ENCODE results near the gene B3GALT6. TPM values are rescaled to one million over a fixed set of nuclear protein-coding genes. Genes with fewer than 3 reads are reported as not detected.

Gene B3GALT6
- total and polyA plus RNA-seq, 7 experiments from 2014 or later = 7.2 to 29.0 (median 12.7) TPM

DNA sequence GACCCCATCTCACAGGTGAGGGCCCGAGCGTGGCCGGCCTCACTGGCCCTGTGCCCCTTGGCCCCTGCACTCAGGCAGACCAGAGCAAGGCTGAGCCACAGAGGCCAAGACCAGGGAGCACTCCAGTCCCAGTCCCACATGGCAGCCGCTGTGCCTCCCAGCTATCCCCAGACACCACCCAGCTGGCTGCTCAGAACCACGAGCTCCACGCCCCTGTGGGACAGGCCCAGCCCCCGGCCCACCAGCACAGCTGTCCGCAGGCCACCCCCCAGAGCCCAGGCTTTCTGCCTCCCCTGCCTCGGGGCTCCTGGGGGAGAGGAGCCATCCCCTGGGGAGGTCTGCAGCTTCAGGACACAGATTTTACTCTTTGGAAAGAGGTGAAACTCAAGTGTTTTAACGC lies 23.6 kb downstream of the B3GALT6 start:
- H3K9me3 Mint-ChIP-seq = no peaks in the 10 kb centered on the region
- H3K36me3 Mint-ChIP-seq = peaks cover 4 to 21% (median 7%) of the 10 kb centered on the region in 5 donors
- peak overlapping the region in 1 of 9 donors; percentile 6 for H3K27ac Mint-ChIP-seq
- DNase-seq (no peak), ATAC-seq (no peak)
- H3K4me3 ChIP-seq (ENCODE audit: low read length) = no peak overlapping the region
- H3K27me3 Mint-ChIP-seq = no peaks in the 10 kb centered on the region
- H3K4me1 Mint-ChIP-seq = peaks cover 16 to 27% (median 21%) of the 10 kb centered on the region in 7 donors
- H3K27ac ChIP-seq (ENCODE audit: low read depth, low read length) = no peak overlapping the region
- H3K36me3 ChIP-seq (ENCODE audit: control insufficient read depth in 2 of 3, insufficient read depth in 3 of 3, low read length in 3 of 3) = peaks cover 0 to 57% (median 0%) of the 10 kb centered on the region in 3 experiments
- intact Hi-C loops (cut with micrococcal nuclease) = no loop called here
- ChIA-PET POLR2A (no interaction called here), CTCF (no interaction called here)
- H3K9me3 ChIP-seq (ENCODE audit: control insufficient read depth in 2 of 3, low read length in 3 of 3) = no peaks in the 10 kb centered on the region
- no peak overlapping the region for H3K4me3 Mint-ChIP-seq
- H3K27me3 ChIP-seq (ENCODE audit: control insufficient read depth in 2 of 2, insufficient read depth in 2 of 2, low read length in 2 of 2) = no peaks in the 10 kb centered on the region
- H3K4me1 ChIP-seq (ENCODE audit: control insufficient read depth in 2 of 2, insufficient read depth in 2 of 2, low read length in 2 of 2) = peaks cover 7 to 9% of the 10 kb centered on the region in 2 donors

DNA sequence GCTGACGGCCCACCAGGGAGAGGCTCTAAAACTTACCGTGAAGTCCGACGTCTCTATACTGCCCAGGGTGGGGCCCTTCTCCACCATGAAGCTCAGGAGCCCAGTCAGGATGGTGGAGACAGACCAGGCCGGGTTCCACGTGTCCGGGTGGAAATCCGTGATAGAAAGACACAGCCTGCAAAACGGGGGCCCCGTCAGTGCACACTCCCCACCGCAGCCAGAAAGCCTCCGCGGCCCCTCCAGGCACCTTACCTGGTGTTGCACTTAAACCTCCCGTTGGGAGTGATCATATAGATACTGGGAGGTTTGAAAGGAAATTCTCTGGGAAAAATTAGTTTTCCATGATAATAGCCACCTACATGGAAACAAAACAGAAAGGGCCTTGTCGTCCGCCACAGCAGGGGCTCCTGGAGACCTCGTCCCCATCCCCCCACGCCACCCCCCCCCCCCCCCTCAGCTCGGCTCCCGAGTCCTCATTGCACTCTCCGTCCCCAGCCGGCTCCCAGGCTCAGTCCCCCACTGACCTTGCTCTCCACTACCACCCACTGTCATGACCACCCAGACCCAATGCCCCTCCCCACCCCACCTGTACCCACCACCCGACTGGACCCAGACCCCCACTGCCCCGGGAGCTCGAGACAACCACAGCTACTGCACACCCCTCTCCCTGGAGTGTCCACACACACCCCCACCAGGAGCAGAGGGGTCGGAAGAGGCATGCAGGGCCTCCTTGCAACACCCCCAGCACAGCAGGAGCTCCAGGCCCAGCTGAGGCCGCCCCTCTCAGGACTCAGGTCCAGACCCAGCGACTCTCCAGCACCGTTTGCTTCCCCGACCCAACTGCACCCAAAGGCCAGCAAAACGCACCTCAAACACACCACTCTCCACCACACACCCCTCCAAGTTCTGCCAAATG lies 25.2 kb downstream of the B3GALT6 start:
- H3K27ac ChIP-seq (ENCODE audit: low read depth, low read length) = no peak overlapping the region
- no peaks in the 10 kb centered on the region for H3K27me3 Mint-ChIP-seq
- no peaks in the 10 kb centered on the region for H3K9me3 Mint-ChIP-seq
- H3K27me3 ChIP-seq (ENCODE audit: control insufficient read depth in 2 of 2, insufficient read depth in 2 of 2, low read length in 2 of 2) = no peaks in the 10 kb centered on the region
- ChIA-PET POLR2A (interaction anchor here (1.0 kb wide), 1 partner anchor 14 kb away, joined by 4 read pairs; no protein-coding TSS in a partner anchor), CTCF (no interaction called here)
- no peak overlapping the region for H3K4me3 ChIP-seq (ENCODE audit: low read length)
- no peak for DNase-seq
- H3K4me1 Mint-ChIP-seq = peaks cover 18 to 30% (median 23%) of the 10 kb centered on the region in 7 donors
- H3K36me3 ChIP-seq (ENCODE audit: control insufficient read depth in 2 of 3, insufficient read depth in 3 of 3, low read length in 3 of 3) = peaks cover 0 to 65% (median 0%) of the 10 kb centered on the region in 3 experiments
- no peak for ATAC-seq
- no peaks in the 10 kb centered on the region for H3K4me1 ChIP-seq (ENCODE audit: control insufficient read depth in 2 of 2, insufficient read depth in 2 of 2, low read length in 2 of 2)
- peaks cover 7 to 27% (median 10%) of the 10 kb centered on the region in 5 donors for H3K36me3 Mint-ChIP-seq
- no peaks in the 10 kb centered on the region for H3K9me3 ChIP-seq (ENCODE audit: control insufficient read depth in 2 of 3, low read length in 3 of 3)
- intact Hi-C loops (cut with micrococcal nuclease) = no loop called here
- H3K4me3 Mint-ChIP-seq = no peak overlapping the region
- peak overlapping the region in 1 of 9 donors; percentile 52 for H3K27ac Mint-ChIP-seq

DNA sequence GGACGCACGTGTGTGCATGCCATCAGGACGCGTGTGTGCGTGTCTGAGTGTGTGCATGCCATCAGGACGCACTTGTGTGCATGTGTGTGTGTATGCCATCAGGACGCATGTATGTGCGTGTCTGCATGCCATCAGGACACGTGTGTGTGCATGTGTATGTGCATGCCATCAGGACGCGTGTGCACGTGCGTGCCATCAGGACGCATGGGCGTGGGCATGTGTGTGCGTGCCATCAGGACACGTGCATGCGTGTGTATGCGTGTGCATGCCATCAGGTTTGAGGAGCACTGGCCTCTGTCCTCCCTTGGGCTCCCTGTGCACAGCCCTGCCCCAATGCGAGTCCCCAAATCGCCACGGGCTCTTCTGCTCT lies 27.1 kb downstream of the B3GALT6 start:
- peaks cover 0 to 70% (median 10%) of the 10 kb centered on the region in 3 experiments for H3K36me3 ChIP-seq (ENCODE audit: control insufficient read depth in 2 of 3, insufficient read depth in 3 of 3, low read length in 3 of 3)
- H3K4me3 Mint-ChIP-seq = no peak overlapping the region
- H3K27me3 Mint-ChIP-seq = no peaks in the 10 kb centered on the region
- H3K4me1 ChIP-seq (ENCODE audit: control insufficient read depth in 2 of 2, insufficient read depth in 2 of 2, low read length in 2 of 2) = no peaks in the 10 kb centered on the region
- ChIA-PET CTCF (no interaction called here), POLR2A (no interaction called here)
- no peaks in the 10 kb centered on the region for H3K27me3 ChIP-seq (ENCODE audit: control insufficient read depth in 2 of 2, insufficient read depth in 2 of 2, low read length in 2 of 2)
- intact Hi-C loops (cut with micrococcal nuclease) = no loop called here
- H3K36me3 Mint-ChIP-seq = peaks cover 0 to 28% (median 5%) of the 10 kb centered on the region in 5 donors
- H3K9me3 ChIP-seq (ENCODE audit: control insufficient read depth in 2 of 3, low read length in 3 of 3) = no peaks in the 10 kb centered on the region
- peak overlapping the region in 1 of 9 donors; percentile 12 for H3K27ac Mint-ChIP-seq
- no peaks in the 10 kb centered on the region for H3K9me3 Mint-ChIP-seq
- H3K27ac ChIP-seq (ENCODE audit: low read depth, low read length) = no peak overlapping the region
- ATAC-seq (no peak), DNase-seq (no peak)
- H3K4me3 ChIP-seq (ENCODE audit: low read length) = no peak overlapping the region
- peaks cover 15 to 22% (median 18%) of the 10 kb centered on the region in 7 donors for H3K4me1 Mint-ChIP-seq

DNA sequence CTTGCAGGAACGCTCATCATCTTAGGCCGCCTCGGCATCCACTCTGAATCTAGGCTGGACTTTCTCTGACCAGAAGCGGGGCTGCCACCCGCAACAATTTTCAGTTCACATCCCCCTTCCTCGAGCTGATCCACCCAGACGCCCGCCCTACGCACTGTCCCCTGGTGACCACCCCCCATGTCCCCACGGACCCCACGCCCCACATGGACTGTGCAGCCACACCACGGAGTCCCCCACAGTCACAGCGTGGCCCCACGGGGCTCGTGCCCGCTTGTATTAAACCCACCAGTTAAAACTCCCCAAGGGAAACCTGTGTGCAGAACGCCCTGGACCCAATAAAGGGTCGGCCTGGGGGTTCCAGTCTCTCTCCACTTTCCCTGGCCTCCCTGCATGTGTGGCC lies 27.5 kb downstream of the B3GALT6 start:
- ATAC-seq (no peak), DNase-seq (no peak)
- Mint-ChIP-seq H3K27ac (peak overlapping the region in 5 of 9 donors; percentile 14 to 91 (median 47)), H3K9me3 (no peaks in the 10 kb centered on the region), H3K27me3 (no peaks in the 10 kb centered on the region), H3K36me3 (peaks cover 0 to 28% (median 5%) of the 10 kb centered on the region in 5 donors), H3K4me1 (peaks cover 15 to 22% (median 18%) of the 10 kb centered on the region in 7 donors), H3K4me3 (no peak overlapping the region)
- Histone ChIP-seq H3K9me3 (ENCODE audit: control insufficient read depth in 2 of 3, low read length in 3 of 3) (no peaks in the 10 kb centered on the region), H3K27ac (ENCODE audit: low read depth, low read length) (no peak overlapping the region), H3K4me1 (ENCODE audit: control insufficient read depth in 2 of 2, insufficient read depth in 2 of 2, low read length in 2 of 2) (no peaks in the 10 kb centered on the region), H3K36me3 (ENCODE audit: control insufficient read depth in 2 of 3, insufficient read depth in 3 of 3, low read length in 3 of 3) (peaks cover 0 to 68% (median 10%) of the 10 kb centered on the region in 3 experiments), H3K4me3 (ENCODE audit: low read length) (no peak overlapping the region), H3K27me3 (ENCODE audit: control insufficient read depth in 2 of 2, insufficient read depth in 2 of 2, low read length in 2 of 2) (no peaks in the 10 kb centered on the region)
- intact Hi-C loops (cut with micrococcal nuclease) = no loop called here
- ChIA-PET CTCF (no interaction called here), POLR2A (no interaction called here)

DNA sequence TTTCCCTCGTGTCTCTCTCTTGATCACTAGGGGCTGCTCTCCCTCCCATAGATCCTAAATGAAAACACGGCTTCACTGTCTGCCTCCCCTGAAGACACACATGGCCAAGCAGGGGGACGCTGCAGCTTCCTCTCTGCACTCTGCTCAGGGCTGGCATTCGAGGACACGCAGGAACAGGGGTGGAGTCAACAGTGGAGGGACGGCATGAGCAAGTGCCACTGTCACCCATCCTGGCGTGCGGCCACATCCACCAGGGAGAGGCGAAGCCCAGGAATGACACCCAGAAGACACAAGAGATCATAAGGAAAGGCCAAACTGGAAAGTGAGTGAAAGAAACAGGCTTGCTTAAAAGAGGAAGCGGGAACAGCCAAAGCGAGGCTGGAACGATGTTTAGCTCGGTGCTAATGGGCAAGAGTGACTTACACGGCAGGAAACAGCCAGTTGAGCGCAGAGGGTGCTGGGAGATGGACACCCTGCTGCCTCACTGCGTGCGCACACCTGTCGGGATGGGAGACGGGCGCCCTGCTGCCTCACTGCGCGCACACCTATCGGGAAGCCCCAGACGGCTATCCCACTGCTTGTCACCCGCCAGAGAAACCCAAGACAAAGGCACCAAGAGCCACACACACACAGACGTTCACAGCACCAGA lies 28.0 kb downstream of the B3GALT6 start:
- H3K9me3 Mint-ChIP-seq = no peaks in the 10 kb centered on the region
- Histone ChIP-seq H3K36me3 (ENCODE audit: control insufficient read depth in 2 of 3, insufficient read depth in 3 of 3, low read length in 3 of 3) (peaks cover 0 to 67% (median 10%) of the 10 kb centered on the region in 3 experiments), H3K4me1 (ENCODE audit: control insufficient read depth in 2 of 2, insufficient read depth in 2 of 2, low read length in 2 of 2) (no peaks in the 10 kb centered on the region), H3K4me3 (ENCODE audit: low read length) (no peak overlapping the region), H3K9me3 (ENCODE audit: control insufficient read depth in 2 of 3, low read length in 3 of 3) (no peaks in the 10 kb centered on the region), H3K27ac (ENCODE audit: low read depth, low read length) (peak overlapping the region; percentile 7), H3K27me3 (ENCODE audit: control insufficient read depth in 2 of 2, insufficient read depth in 2 of 2, low read length in 2 of 2) (no peaks in the 10 kb centered on the region)
- ChIA-PET CTCF (no interaction called here), POLR2A (interaction anchor here (0.9 kb wide), 1 partner anchor 10 kb away, joined by 3 read pairs; no protein-coding TSS in a partner anchor)
- H3K4me1 Mint-ChIP-seq = peaks cover 15 to 22% (median 18%) of the 10 kb centered on the region in 7 donors
- H3K4me3 Mint-ChIP-seq = peak overlapping the region in 2 of 10 donors; percentile 69 to 84
- H3K36me3 Mint-ChIP-seq = peaks cover 0 to 28% (median 5%) of the 10 kb centered on the region in 5 donors
- peak overlapping the region in 7 of 9 donors; percentile 14 to 91 (median 47) for H3K27ac Mint-ChIP-seq
- H3K27me3 Mint-ChIP-seq = no peaks in the 10 kb centered on the region
- ATAC-seq (peak; percentile 48), DNase-seq (no peak)
- intact Hi-C loops (cut with micrococcal nuclease) = no loop called here

DNA sequence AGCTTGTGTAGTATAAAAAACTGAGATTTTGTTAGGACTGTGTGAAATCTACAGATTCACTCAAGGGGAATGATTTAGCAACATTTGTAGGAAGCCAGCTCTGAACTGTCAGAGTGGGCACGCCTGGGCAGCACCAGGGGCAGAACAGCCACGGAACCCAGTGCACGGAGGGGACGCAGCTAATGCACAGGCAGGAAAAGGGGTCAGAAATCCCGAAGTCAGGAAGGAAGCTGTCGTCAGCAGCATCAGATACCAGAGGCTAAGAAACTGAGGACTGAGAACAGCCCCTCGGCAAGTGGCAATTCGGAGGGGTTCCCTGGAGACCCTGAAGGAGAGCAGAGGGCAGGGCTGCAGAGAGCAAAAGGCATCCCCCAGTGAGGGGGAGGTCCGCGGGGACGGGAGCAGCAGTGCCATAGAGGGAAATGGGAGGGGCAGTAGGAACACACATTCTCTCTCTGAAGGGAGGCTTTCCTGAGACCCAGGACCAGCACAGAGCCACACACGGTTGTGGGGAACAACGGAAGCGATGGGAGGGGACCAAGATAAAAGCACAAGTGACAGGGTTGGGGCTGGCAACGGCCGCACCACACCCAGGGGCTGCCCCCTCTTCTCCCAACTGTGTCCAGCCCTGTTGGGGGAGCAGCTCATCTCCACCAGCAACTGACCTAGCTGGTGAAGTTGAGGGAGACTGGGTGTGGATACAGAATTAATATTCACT lies 29.0 kb downstream of the B3GALT6 start:
- Histone ChIP-seq H3K4me1 (ENCODE audit: control insufficient read depth in 2 of 2, insufficient read depth in 2 of 2, low read length in 2 of 2) (no peaks in the 10 kb centered on the region), H3K36me3 (ENCODE audit: control insufficient read depth in 2 of 3, insufficient read depth in 3 of 3, low read length in 3 of 3) (peaks cover 0 to 67% (median 10%) of the 10 kb centered on the region in 3 experiments), H3K9me3 (ENCODE audit: control insufficient read depth in 2 of 3, low read length in 3 of 3) (no peaks in the 10 kb centered on the region), H3K27ac (ENCODE audit: low read depth, low read length) (peak overlapping the region; percentile 7), H3K4me3 (ENCODE audit: low read length) (no peak overlapping the region), H3K27me3 (ENCODE audit: control insufficient read depth in 2 of 2, insufficient read depth in 2 of 2, low read length in 2 of 2) (no peaks in the 10 kb centered on the region)
- Mint-ChIP-seq H3K9me3 (peaks cover 0 to 2% (median 0%) of the 10 kb centered on the region in 11 donors), H3K27ac (peak overlapping the region in 8 of 9 donors; percentile 5 to 91 (median 64)), H3K4me3 (peak overlapping the region in 9 of 10 donors; percentile 32 to 84 (median 58)), H3K27me3 (no peaks in the 10 kb centered on the region), H3K36me3 (peaks cover 0 to 28% (median 5%) of the 10 kb centered on the region in 5 donors), H3K4me1 (peaks cover 16 to 22% (median 18%) of the 10 kb centered on the region in 7 donors)
- ATAC-seq (peak; percentile 50), DNase-seq (no peak)
- ChIA-PET CTCF (interaction anchor here (1.3 to 2.1 kb wide), 2 partner anchors 13 to 139 kb away, joined by 3 to 6 read pairs; partner anchors contain the start of gene UBE2J2), POLR2A (interaction anchor here (0.9 kb wide), 1 partner anchor 11 kb away, joined by 3 read pairs; no protein-coding TSS in a partner anchor)
- intact Hi-C loops (cut with micrococcal nuclease) = no loop called here
